Raji (cell line): ENCODE results near the gene UNC5B.

Source experiments
- POLR2A ChIP-seq: IDR thresholded peaks from 2 replicates; pipeline ENCODE4 v1.6.1; 2011; ENCODE audit warnings: low read depth, low read length, control low read depth; ENCODE audit not compliant: insufficient read depth

UNC5B gene

DNA sequence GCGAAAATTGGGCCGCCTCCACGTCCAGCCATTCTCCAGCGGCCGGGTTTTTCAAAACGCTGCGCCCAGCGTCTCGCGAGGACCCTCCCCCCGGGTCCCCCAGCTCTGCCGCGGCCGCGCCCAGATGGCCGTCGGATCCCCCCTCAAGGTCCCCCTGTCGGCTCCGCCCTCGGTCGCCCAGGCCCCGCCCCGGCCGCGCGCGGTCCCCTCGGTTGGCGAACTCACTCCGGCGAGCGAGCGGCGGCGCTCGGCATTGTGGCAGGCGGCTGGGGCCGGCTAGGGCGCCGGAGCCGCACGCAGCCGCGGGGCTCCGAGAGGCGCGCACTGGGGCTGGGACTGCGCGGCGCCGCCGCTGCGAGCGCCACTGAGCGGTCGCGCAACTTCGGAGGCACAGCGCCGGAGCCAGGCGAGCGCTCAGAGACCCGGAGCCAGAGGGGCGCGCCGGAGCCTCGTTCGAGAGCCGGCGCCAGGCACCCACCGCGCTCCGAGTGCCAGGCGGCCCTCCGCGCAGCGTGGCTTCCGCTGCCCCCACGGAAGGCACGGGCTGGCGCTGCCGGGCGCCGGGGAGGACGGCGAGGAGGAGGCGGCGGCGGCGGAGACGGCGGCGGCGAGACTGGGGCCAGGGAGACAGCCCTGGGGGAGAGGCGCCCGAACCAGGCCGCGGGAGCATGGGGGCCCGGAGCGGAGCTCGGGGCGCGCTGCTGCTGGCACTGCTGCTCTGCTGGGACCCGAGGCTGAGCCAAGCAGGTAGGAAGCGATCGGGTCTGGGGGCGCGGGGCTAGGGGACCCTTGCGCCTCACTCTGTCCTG lies at the start of gene UNC5B:
Gene UNC5B (plus strand): TSS at position 253 of the 809 bp plus-strand sequence. CDS start 416 bp downstream, at position 669.
- TF ChIP-seq POLR2A: no peak

DNA sequence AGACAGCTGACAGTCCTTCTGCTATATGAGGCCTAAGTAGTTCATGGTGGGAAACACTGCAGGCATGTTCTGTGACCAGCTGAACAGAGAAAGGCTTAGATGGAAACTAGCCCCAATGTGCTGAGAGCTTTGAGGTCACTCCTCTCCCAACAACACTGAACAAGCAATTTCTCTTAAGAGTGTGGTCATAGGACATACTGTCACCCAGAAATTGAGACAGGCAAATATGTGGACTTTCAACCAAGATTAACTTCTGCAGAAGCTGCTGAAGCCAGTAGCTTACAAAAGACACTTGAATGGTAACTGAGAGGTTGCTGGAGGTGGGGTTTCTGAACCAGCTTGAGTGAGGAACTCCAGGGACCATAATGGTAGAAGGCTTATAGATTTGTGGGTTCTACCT lies 38.9 kb upstream of the UNC5B start:
- TF ChIP-seq POLR2A: no peak

- TF ChIP-seq POLR2A: no peak
Measured at GRCh38 chr10:71176661-71177060, 35.7 kb upstream of the UNC5B start.

GRCh38 chr10:71177651-71178199 lies 34.6 kb upstream of the UNC5B start:
- TF ChIP-seq POLR2A: no peak

DNA sequence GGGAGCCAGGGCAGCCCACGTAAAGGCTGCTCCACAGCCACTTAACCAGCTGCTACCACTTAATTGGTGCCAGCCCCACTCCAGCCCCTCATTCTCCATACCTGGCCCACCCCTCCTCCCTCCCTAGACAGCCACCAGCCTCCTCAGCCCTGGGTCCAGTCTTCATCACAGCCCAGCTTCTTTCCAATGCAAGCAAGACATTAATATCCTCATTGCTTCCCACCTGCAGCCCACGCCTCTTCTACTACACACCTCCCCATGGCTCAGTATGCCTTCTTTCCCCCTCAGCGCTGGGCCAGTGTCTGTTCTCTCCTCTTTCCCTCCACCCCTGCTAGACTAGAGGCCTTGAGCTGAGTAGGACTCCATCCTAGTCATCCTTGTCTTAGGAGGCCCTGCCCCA lies 33.5 kb upstream of the UNC5B start:
- TF ChIP-seq POLR2A: no peak

- no peak for TF ChIP-seq POLR2A
Measured at GRCh38 chr10:71179382-71179781, 33.0 kb upstream of the UNC5B start.

DNA sequence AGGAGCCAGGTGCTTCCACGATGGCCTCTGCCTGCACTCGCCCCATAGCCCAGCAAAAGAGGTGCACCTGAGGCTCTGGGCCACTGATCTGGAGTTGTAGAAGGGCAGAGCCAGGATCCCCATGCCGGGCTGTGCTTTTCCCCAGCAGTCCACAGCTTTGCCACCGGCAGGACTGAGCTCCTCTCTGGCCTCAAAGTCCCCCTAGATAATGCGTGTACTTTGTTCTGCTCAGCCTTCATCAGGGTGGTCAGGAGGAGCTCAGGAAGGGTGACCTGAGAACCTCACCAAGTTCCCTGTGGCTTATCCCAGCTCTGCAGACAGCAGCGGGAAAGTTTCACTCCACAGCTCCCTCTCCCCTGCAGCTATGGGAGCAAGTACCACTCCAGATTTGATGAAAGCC lies 27.9 kb upstream of the UNC5B start:
- TF ChIP-seq POLR2A: no peak

DNA sequence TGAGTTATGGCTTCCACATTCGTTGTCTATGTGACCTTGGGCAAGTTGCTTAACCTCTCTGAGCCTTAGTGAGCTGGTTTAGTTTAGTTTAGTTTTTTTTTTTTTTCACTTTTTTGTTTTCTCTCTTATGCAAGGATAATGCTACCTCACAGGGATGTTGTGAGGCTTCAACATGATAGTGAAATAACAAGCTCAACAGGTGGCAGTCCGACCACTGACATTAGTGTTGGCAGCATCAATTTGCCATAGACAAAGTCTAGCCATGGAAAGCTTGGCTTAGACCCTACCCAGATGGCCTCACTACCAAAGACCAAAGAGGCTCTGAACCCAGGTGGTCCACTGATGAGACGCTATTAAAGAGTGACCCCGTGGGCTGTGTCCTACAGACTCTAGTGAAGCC lies 27.2 kb upstream of the UNC5B start:
- no peak for TF ChIP-seq POLR2A

DNA sequence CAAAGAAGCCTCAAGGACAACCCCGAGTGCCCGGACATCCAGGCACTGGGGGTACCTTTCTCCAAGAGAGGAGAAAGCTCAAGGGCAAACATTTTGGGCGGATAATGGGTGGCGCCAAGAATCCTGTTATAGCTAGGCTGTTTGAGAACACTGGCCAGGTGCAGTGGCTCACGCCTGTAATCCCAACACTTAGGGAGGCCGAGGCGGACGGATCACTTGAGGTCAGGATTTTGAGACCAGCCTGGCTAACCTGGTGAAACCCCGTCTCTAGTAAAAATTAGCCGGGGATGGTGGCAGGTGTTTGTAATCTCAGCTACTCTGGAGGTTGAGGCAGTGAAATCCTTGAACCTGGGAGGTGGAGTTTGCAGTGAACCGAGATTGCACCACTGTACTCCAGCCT lies 25.2 kb upstream of the UNC5B start:
- TF ChIP-seq POLR2A: no peak

GRCh38 chr10:71187600-71187999 lies 24.8 kb upstream of the UNC5B start:
- no peak for TF ChIP-seq POLR2A

- TF ChIP-seq POLR2A: no peak
Measured at GRCh38 chr10:71188201-71188600, 24.2 kb upstream of the UNC5B start.

GRCh38 chr10:71191019-71191418 lies 21.4 kb upstream of the UNC5B start:
- no peak for TF ChIP-seq POLR2A

DNA sequence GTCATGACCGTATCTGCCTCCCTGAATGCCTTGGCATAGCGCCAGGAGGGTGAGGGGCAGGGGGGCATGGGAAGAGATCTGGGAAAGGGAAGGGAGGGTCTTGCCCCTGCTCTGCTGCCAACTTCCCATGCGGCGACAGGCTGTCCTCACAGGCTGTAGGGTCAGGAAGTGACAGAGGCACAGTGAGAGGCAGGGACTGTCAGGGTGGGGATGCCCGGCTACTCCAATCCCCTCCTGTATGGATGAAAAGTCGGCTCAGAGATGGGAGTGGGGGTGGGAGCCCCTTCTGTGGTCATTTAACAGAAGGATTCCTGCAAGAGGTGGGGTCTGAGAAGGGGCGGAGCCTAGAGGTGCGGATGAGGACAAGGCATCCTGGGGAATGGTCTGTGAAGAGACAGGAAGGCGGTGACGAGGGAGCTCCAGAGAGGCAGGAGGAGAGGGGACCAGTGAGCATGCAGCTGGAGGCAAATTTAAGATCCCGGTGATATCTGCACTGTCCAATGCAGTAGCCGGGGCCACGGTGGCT lies 20.8 kb upstream of the UNC5B start:
- TF ChIP-seq POLR2A: no peak

- TF ChIP-seq POLR2A: no peak
Measured at GRCh38 chr10:71193516-71193915, 18.9 kb upstream of the UNC5B start.

- no peak for TF ChIP-seq POLR2A
Measured at GRCh38 chr10:71197955-71198354, 14.4 kb upstream of the UNC5B start.

GRCh38 chr10:71201849-71202248 lies 10.5 kb upstream of the UNC5B start:
- no peak for TF ChIP-seq POLR2A

- TF ChIP-seq POLR2A: no peak
Measured at GRCh38 chr10:71202314-71202713, 10.1 kb upstream of the UNC5B start.

DNA sequence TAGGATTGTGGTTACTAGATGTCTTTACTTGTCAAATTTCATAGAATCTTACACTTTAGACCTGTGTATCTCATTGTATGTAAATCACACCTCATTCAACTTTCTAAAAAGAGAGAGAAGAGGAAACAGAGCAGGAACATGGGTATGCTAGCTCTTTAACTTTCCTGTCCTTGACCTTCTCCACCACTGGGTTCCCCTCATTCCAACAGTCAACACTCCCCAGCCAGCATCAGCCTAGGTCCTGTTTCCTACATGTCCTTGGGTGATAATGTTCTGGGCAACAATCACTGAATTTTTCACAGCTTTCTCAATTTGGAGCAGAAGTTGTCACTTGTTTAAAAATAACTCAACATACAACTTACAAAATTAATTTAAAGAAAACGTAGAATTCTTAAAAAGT lies 9.2 kb upstream of the UNC5B start:
- no peak for TF ChIP-seq POLR2A
